Mesenchymal stem cell (in vitro differentiated cells and primary cell): Measurements from ENCODE around the gene SETD3.

Experiments
- DNase-seq: peaks from one replicate; pipeline ENCODE4 v3.0.0-alpha.2; 2013
- H2AFZ ChIP-seq: one replicate; pipeline ENCODE4 v1.6.1; 2013; ENCODE audit warnings: low read depth, mild to moderate bottlenecking, control low read depth, inconsistent platforms, low read length, moderate library complexity
- H2AK5ac ChIP-seq: 2 replicates; pipeline ENCODE4 v1.6.1; 2013; ENCODE audit warnings: low read length, moderate library complexity, mild to moderate bottlenecking, inconsistent platforms; ENCODE audit not compliant: severe bottlenecking
- H2BK120ac ChIP-seq: one replicate; pipeline ENCODE4 v1.6.1; 2013; ENCODE audit warnings: low read depth, mild to moderate bottlenecking, inconsistent platforms, low read length, moderate library complexity
- H2BK12ac ChIP-seq, 2 experiments: one replicate each; pipeline ENCODE4 v1.6.1; 2013; ENCODE audit warnings: inconsistent platforms in 2 of 2, low read length in 2 of 2, mild to moderate bottlenecking in 2 of 2, moderate library complexity in 2 of 2, control low read depth in 1 of 2
- H2BK15ac ChIP-seq: one replicate; pipeline ENCODE4 v1.6.1; 2013; ENCODE audit warnings: mild to moderate bottlenecking, low read depth, inconsistent platforms; ENCODE audit not compliant: poor library complexity, severe bottlenecking
- H2BK5ac ChIP-seq: 2 replicates; pipeline ENCODE4 v1.6.1; 2013; ENCODE audit warnings: low read depth, mild to moderate bottlenecking, low read length, control low read depth, inconsistent platforms; ENCODE audit not compliant: poor library complexity, severe bottlenecking
- H3K14ac ChIP-seq, 2 experiments: one replicate each; pipeline ENCODE4 v1.6.1; 2013; ENCODE audit warnings: inconsistent platforms in 2 of 2, low read length in 2 of 2, control low read depth in 1 of 2, mild to moderate bottlenecking in 1 of 2, moderate library complexity in 1 of 2
- H3K18ac ChIP-seq, 2 experiments: one replicate each; pipeline ENCODE4 v1.6.1; 2013; ENCODE audit warnings: inconsistent platforms in 2 of 2, low read length in 2 of 2, control low read depth in 1 of 2, low read depth in 1 of 2, mild to moderate bottlenecking in 1 of 2
- H3K23ac ChIP-seq, 2 experiments: one replicate each; pipeline ENCODE4 v1.6.1; 2013; ENCODE audit warnings: inconsistent platforms in 2 of 2, low read length in 2 of 2, mild to moderate bottlenecking in 2 of 2, moderate library complexity in 2 of 2, control low read depth in 1 of 2
- H3K27ac ChIP-seq: 2 replicates; pipeline ENCODE4 v1.5.1; 2013; ENCODE audit warnings: mild to moderate bottlenecking, moderate library complexity, low read length, control low read depth, inconsistent platforms; ENCODE audit not compliant: poor library complexity, severe bottlenecking
- H3K27me3 ChIP-seq, 2 experiments: 2 replicates each; pipeline versions ENCODE4 v1.6.1 to v1.7.0; 2013; ENCODE audit warnings: low read length in 2 of 2, mild to moderate bottlenecking in 2 of 2, moderate library complexity in 2 of 2, control low read depth in 1 of 2, inconsistent platforms in 1 of 2; ENCODE audit not compliant: control insufficient read depth in 1 of 2, insufficient read depth in 1 of 2
- H3K36me3 ChIP-seq, 2 experiments: 2 replicates each; pipeline versions ENCODE4 v1.6.1 to v1.7.0; 2013; ENCODE audit warnings: low read length in 2 of 2, control low read depth in 1 of 2, inconsistent platforms in 1 of 2, low read depth in 1 of 2, mild to moderate bottlenecking in 1 of 2; ENCODE audit not compliant: insufficient read depth in 2 of 2, control insufficient read depth in 1 of 2
- H3K4ac ChIP-seq, 2 experiments: one replicate each; pipeline ENCODE4 v1.6.1; 2013; ENCODE audit warnings: inconsistent platforms in 2 of 2, low read length in 2 of 2, mild to moderate bottlenecking in 2 of 2, moderate library complexity in 2 of 2, control low read depth in 1 of 2, low read depth in 1 of 2
- H3K4me1 ChIP-seq: 2 replicates; pipeline ENCODE4 v1.6.1; 2013; ENCODE audit warnings: low read depth, low read length, control low read depth; ENCODE audit not compliant: control insufficient read depth, insufficient read depth
- H3K4me2 ChIP-seq: 2 replicates; pipeline ENCODE4 v1.6.1; 2013; ENCODE audit warnings: low read length, mild to moderate bottlenecking, inconsistent platforms; ENCODE audit not compliant: poor library complexity, severe bottlenecking
- H3K4me3 ChIP-seq, 2 experiments: 2 replicates each; pipeline versions ENCODE4 v1.5.1 to v1.7.0; 2013; ENCODE audit warnings: low read length in 2 of 2, mild to moderate bottlenecking in 2 of 2, control low read depth in 1 of 2, low read depth in 1 of 2; ENCODE audit not compliant: insufficient read depth in 1 of 2
- H3K79me1 ChIP-seq: replicated peaks from 2 replicates; pipeline ENCODE4 v1.6.1; 2013; ENCODE audit warnings: mild to moderate bottlenecking, control low read depth, low read length, inconsistent platforms; ENCODE audit not compliant: poor library complexity, severe bottlenecking
- H3K9ac ChIP-seq: 2 replicates; pipeline ENCODE4 v1.7.0; 2013; ENCODE audit warnings: mild to moderate bottlenecking, low read length, moderate library complexity
- H3K9me3 ChIP-seq: 2 replicates; pipeline ENCODE4 v1.7.0; 2013; ENCODE audit warnings: mild to moderate bottlenecking, low read length; ENCODE audit not compliant: control insufficient read depth
- H4K8ac ChIP-seq: one replicate; pipeline ENCODE4 v1.6.1; 2013; ENCODE audit warnings: inconsistent platforms, mild to moderate bottlenecking, low read length, moderate library complexity
- H4K91ac ChIP-seq: one replicate; pipeline ENCODE4 v1.6.1; 2013; ENCODE audit warnings: mild to moderate bottlenecking, low read length, inconsistent platforms
- WGBS: methylation state at CpG from one replicate; pipeline ENCODE4 v1.1.7; 2013; ENCODE audit warnings: mixed read lengths; 5-methylcytosine and 5-hydroxymethylcytosine counted together

Gene SETD3

GRCh38 chr14:99465288-99465687, 15.4 kb downstream of the SETD3 start:
- Histone ChIP-seq H3K4me2 (no peak overlapping the region), H2BK12ac (no peak overlapping the region), H2AFZ (no peak overlapping the region), H4K91ac (no peak overlapping the region), H3K18ac (no peak overlapping the region), H3K79me1 (peaks cover 43% of the 10 kb centered on the region), H2AK5ac (no peak overlapping the region), H3K36me3 (peaks cover 19 to 52% of the 10 kb centered on the region in 2 experiments), H3K4ac (no peak overlapping the region), H3K4me3 (no peak overlapping the region), H4K8ac (no peak overlapping the region), H3K27me3 (no peaks in the 10 kb centered on the region), H2BK120ac (no peak overlapping the region), H2BK5ac (no peak overlapping the region), H3K14ac (no peak overlapping the region), H3K4me1 (peaks cover 15% of the 10 kb centered on the region), H3K9ac (no peak overlapping the region), H3K23ac (peak overlapping the region in 1 of 2 experiments; percentile 78), H3K9me3 (no peaks in the 10 kb centered on the region), H2BK15ac (peak overlapping the region; percentile 21), H3K27ac (no peak overlapping the region)
- WGBS = 96% methylated on average over 9 of the region's 9 CpGs
- DNase-seq = no peak

GRCh38 chr14:99463974-99464373, 16.7 kb downstream of the SETD3 start:
- peaks cover 20 to 61% of the 10 kb centered on the region in 2 experiments for H3K36me3 ChIP-seq
- no peak overlapping the region for H3K14ac ChIP-seq
- H3K79me1 ChIP-seq = peaks cover 45% of the 10 kb centered on the region
- no peak overlapping the region for H3K27ac ChIP-seq
- no peak overlapping the region for H3K4me2 ChIP-seq
- H3K27me3 ChIP-seq = no peaks in the 10 kb centered on the region
- H3K18ac ChIP-seq = no peak overlapping the region
- H3K4ac ChIP-seq = no peak overlapping the region
- no peak overlapping the region for H4K91ac ChIP-seq
- 87% methylated on average over 4 of the region's 4 CpGs for WGBS
- no peak for DNase-seq
- peaks cover 15% of the 10 kb centered on the region for H3K4me1 ChIP-seq
- H4K8ac ChIP-seq = peak overlapping the region; percentile 36
- H2BK5ac ChIP-seq = no peak overlapping the region
- no peak overlapping the region for H3K9ac ChIP-seq
- no peaks in the 10 kb centered on the region for H3K9me3 ChIP-seq
- H3K4me3 ChIP-seq = no peak overlapping the region
- no peak overlapping the region for H2BK12ac ChIP-seq
- H2AK5ac ChIP-seq = no peak overlapping the region
- H2BK120ac ChIP-seq = no peak overlapping the region
- H2BK15ac ChIP-seq = no peak overlapping the region
- H3K23ac ChIP-seq = no peak overlapping the region
- no peak overlapping the region for H2AFZ ChIP-seq

- no peak overlapping the region for H2AK5ac ChIP-seq
- no peak overlapping the region for H3K4me3 ChIP-seq
- no peak for DNase-seq
- no peak overlapping the region for H2BK5ac ChIP-seq
- no peak overlapping the region for H3K9ac ChIP-seq
- H3K79me1 ChIP-seq = peaks cover 40% of the 10 kb centered on the region
- H3K9me3 ChIP-seq = no peaks in the 10 kb centered on the region
- no peak overlapping the region for H2BK120ac ChIP-seq
- no peak overlapping the region for H4K8ac ChIP-seq
- H3K14ac ChIP-seq = no peak overlapping the region
- H4K91ac ChIP-seq = no peak overlapping the region
- H2BK12ac ChIP-seq = no peak overlapping the region
- H3K18ac ChIP-seq = no peak overlapping the region
- no peak overlapping the region for H3K4me2 ChIP-seq
- H2BK15ac ChIP-seq = no peak overlapping the region
- no peak overlapping the region for H3K23ac ChIP-seq
- WGBS = 100% methylated on average over 5 of the region's 6 CpGs
- H3K4me1 ChIP-seq = peaks cover 6% of the 10 kb centered on the region
- no peak overlapping the region for H3K4ac ChIP-seq
- H3K36me3 ChIP-seq = peaks cover 23 to 74% of the 10 kb centered on the region in 2 experiments
- no peak overlapping the region for H3K27ac ChIP-seq
- H2AFZ ChIP-seq = no peak overlapping the region
- no peaks in the 10 kb centered on the region for H3K27me3 ChIP-seq
Observed at GRCh38 chr14:99462210-99462609, 18.4 kb downstream of the SETD3 start.

- WGBS = 97% methylated on average over 4 of the region's 5 CpGs
- H3K27me3 ChIP-seq = no peaks in the 10 kb centered on the region
- H2BK12ac ChIP-seq = no peak overlapping the region
Observed at GRCh38 chr14:99461411-99462085, 19.1 kb downstream of the SETD3 start.

More at GRCh38 chr14:99461411-99462085, 19.1 kb downstream of the SETD3 start:
- H3K36me3 ChIP-seq = peaks cover 23 to 80% of the 10 kb centered on the region in 2 experiments
- no peak overlapping the region for H3K27ac ChIP-seq
- DNase-seq = no peak
- H3K79me1 ChIP-seq = peaks cover 41% of the 10 kb centered on the region
- H4K91ac ChIP-seq = no peak overlapping the region
- H3K4me3 ChIP-seq = no peak overlapping the region
- no peak overlapping the region for H3K4ac ChIP-seq
- no peak overlapping the region for H3K23ac ChIP-seq
- H3K9ac ChIP-seq = no peak overlapping the region
- peaks cover 4% of the 10 kb centered on the region for H3K4me1 ChIP-seq
- no peak overlapping the region for H2AFZ ChIP-seq
- H2BK120ac ChIP-seq = no peak overlapping the region
- H2AK5ac ChIP-seq = no peak overlapping the region
- H2BK15ac ChIP-seq = no peak overlapping the region
- H3K9me3 ChIP-seq = no peaks in the 10 kb centered on the region
- H2BK5ac ChIP-seq = no peak overlapping the region
- no peak overlapping the region for H4K8ac ChIP-seq
- no peak overlapping the region for H3K18ac ChIP-seq
- no peak overlapping the region for H3K14ac ChIP-seq
- H3K4me2 ChIP-seq = no peak overlapping the region
